ENCODE results near the gene TACR1.
"Not testable (repeated sequence)": the region's sequence is repeated elsewhere in the genome, so short reads cannot be mapped to it uniquely, and the experiment has no call there.

TACR1 gene

DNA sequence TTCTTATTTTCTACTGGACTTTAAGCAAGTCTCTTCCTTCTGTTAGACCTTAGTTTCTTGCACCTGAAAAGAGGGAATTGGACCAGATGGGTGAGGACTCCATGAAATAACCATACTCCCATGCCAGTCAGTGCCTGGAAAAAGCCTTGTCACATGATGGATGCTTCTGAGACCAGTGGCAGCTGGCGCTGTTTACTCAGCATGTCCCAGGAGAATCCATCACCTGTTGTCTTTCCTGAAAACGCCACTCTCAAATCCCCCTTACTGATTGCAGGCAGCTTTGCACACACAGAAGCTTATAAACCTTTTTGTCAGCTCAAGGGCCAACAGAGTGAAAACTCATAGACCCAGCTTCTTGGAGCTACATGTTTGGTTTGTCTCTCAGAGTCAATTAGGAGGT, 123.2 kb downstream of the TACR1 start:
- peak; percentile 99 for DNase-seq

DNA sequence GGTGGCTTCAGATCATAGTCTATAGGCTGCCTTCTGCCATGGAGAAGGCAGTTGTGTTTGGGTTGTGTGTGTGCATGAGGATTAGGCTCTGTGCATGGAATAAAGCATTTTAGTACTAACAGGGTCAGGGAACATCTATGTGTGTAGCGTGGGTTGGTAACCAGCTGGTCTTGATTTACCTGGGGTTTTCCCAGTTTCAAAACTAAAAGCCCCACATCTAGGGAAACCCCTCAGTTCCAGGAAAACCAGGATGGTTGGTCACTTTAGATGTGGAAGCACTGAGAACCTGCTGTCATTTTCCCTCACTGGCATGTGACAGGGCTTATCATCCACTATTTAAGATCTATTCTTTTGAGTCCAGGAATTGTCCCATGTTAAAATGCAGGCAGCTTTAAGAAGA, 124.6 kb downstream of the TACR1 start:
- DNase-seq, result peak; percentile 65

DNA sequence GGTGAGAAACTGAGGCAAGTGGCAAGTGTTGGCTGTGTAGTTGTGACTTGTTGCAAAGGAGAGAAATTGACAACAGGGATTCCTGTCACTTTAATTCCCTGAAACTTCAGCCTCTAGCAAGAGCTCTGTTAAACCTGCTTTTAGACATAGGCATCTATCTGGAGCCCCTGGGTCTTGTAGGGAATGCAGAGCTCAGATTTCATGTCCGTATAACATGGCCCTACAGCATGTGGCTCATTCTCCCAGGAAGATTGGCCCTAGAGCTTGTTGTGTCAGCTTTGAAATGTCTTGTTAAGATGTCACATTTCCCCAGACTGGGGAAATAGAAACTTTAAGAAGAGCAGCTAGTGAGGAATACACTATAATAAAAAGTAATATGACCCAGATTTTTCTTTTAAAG, 125.1 kb downstream of the TACR1 start:
- peak; percentile 14 for DNase-seq

DNA sequence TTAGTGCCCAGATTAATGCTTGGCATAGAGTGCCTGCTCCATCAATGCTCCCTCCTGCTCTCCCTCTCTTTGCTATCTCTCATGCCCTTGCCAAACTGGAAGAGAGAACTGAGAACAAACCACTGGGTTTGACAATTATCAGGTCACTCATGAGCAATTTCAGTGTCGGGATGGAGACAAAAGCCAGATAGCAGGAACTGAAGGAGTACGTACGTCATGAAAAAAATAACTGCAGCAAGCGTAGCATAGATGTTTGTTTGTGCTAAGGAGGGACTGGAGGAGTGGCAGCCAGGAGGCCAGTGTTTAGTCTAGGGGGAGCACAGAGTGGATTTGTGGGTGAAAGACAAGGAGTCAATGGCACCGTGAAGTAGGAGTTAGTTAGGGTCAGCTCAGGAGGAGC, 127.6 kb downstream of the TACR1 start:
- DNase-seq, result no peak

DNA sequence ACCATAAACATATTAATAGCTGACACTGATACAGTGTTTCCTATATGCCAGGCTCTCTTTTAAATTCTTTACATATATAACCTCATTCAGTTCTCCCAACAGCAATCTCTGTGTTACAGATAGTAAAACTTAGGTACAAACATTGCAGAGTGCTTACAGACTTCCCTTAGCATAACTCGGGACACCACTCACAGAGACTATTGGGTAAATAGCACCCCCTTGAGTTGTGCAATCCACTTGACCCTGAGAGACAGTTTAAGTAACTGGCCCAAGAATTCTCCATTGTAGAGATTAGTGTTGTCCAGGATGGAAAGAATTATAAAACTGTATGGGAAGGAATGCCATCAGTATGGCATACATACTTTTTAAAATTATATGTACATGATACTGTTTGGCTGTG, 130.8 kb downstream of the TACR1 start:
- DNase-seq, result no peak

DNA sequence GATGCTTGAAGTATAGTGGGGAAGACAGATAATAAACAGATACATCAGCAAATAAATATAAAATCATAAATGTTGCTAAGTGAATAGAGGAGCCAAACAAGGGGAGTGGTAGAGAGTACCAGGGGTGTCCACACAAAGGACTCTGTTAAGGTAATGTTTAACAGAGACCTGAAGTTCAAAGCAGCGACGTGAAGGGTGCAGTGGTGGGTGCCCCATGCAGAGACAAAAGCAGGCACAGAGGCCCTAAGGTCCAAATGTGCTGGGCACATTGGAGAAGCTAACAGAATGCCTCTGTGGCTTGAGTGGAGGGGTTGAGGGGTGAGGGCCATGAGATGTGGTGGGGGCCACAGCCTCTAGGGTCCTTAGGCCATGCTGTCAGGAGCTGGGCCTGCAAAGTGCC, 131.8 kb downstream of the TACR1 start:
- no peak for DNase-seq

DNA sequence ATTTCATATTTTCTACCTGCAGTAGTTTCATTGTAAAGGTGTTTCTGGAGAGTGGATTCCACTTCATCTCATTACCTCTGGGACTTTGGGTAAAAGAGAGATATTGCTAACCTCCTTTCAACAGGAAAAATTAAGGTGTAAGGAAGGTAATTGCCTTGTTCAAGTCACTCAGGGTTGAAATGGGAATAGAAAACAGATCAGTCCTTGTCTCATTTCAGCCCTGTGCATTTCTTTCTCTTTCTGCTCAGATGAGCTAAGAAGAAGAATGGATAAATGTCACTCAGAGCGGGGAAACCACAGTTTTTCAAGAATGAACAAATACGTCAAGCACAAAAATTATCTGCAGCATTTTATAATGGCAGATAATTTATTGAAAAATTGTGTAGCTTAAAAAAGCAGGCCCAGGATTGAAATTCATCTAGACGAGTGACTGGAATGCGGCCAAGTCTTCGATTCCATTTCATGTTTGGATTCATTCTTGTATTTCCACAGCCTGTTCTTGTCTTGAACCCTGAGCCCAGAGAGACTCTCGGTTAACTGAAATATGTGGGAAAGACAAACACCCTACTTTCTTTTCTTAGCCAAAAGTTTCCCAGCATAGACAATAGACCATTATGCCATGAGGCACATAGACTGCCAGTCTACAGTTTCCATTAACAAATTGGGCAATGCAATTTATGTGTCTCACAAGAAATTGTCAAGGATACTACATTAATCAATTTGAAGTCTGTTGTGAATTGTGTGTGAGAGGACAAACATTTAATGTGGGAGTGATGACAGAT, 133.0 kb downstream of the TACR1 start:
- DNase-seq, result no peak

DNA sequence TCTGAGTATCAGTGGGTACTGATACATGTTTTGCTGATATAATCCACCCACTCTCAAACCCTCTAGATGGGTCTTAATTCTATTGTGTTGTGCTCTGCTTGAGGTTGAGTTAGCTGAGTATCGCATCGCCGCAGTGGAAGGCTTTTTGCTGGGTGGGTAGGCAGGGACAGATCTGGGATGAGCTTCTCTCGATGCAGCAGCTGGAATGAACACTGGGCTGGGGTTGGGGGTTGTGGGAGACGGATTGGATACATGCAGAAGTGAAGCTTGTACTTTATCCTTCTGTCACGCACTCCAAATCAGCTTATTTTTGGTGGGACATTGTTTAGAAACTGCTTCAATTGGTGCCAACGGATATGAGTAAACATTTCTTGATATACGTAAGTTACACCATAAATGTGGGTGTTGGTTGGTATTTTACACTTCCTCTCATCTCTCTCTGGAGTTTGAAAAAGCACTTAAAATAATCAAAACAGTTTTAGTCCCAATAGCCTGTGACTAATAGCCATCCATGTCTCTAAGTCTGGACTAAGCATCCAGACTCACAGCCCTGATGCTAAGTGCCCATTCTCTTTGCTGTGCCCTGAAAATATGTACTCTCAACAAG, 133.8 kb downstream of the TACR1 start:
- peak; percentile 76 for DNase-seq

DNA sequence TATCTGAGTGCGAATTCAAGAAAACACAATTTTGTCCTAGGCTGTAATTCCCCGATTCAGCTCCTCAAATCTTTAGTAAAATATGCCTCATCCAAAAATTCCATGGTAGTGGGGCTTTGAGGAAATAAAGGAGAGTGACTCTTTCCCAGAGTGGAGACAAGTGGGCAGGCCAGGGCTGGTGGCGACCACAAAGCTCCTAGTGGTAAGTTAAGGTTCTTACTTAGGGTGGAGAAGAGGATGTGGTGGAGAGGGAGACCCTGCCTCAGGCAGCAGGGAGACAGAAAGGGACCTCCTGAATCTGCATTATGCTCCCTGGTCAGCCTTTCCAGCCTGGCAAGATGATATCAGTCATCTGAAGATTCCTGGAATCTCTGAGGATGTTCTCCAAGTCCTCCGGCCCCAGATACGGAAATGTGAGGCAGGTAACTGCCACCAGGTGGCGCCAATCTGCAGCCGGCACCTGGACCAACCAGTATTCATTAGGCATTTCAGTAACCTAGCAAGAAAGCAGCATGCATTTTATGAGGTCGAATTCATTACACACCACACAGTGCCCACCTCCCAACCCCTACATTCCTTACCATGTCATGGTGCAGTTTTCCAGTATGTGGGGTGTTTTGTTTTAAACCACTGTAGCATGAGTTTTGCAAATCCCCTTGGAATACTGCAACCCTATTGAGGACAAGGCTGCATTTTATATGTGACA, 134.5 kb downstream of the TACR1 start:
- peak; percentile 69 for DNase-seq

DNA sequence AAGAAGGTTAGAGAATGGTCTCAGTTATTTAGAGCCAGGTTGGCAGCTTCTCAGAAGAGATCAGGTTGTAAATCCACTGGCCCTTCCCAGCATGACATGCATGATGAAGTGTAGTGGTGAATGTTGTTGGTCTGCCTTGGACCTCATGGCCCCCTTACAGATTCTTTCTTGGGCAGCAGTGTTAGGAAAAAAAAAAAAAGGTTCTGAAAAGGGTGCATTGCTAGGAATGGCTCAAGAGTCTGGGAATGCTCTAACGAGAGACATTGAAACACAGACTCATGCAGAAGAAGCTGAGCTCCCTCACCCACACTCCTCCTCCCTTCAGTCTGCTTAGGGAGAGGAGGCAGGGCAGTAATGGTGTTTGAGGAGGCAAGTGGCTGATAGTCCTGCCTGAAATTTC, 135.4 kb downstream of the TACR1 start:
- DNase-seq, result no peak

DNA sequence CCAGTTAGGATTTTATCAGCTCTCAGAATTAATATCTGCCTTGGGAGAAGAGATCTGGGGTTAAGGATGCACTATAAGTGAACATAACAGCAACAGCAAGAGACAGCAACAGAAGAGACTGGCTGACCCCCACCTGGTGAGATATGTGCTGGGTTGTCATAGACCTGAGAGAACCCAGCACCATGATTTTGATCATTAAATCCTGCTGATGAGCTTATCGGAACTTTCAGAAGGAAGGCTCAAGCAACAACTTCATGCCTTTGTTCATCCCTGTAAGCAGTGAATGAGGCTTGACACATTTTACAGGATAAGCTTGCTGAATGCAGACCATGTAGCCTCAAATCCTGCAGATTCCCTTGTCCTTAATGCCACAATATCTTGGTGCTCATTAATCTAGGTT, 140.9 kb downstream of the TACR1 start:
- peak; percentile 17 for DNase-seq

DNA sequence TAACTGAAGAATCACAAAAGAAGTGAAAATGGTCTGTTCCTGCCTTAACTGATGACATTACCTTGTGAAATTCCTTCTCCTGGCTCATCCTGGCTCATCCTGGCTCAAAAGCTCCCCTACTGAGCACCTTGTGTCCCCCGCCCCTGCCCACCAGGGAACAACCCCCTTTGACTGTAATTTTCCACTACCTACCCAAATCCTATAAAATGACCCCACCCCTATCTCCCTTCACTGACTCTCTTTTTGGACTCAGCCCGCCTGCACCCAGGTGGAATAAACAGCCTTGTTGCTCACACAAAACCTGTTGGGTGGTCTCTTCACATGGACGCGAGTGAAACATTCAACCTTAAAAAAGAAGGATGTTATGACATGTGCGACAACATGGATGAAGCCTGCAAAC, 142.2 kb downstream of the TACR1 start:
- not testable (repeated sequence) for DNase-seq

DNA sequence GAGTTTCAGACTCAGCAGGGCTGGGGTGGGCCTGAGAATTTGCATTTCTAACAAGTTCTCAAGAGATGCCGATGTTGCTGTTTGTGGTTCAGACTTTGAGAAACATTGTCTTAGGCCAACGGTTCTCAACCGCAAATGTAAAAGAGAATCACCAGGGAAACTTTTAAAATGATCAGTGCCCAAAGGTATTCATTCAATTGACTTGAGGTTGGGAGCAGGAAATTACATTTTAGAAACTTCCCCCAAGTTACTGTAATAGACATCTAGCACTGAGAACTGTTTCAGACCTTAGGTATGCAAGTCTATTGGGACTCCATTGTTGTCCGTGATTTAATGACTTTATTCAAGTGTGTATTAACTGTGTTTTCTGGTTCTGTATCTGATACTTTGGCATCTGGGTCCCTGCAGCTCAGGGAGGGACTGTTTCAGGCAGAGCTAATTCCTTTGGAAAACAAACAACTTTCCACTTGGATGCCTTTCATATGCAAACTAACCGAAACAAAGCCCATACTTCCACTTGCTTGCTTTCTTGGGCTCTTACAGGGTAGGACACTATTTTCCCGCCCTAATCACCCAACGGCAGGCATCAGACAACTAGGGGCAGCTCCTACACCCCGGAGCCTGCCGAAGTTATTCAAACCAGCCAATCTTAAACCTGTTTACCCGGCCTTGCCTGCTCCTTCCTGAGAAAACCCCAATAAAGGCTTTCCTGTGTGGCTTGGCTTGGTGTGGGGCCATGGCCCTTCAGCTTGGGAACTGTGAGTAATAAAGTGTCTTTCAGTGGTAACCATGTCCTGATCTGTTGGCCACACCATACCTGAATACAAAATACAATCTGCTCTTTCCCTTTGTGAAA, 143.3 kb downstream of the TACR1 start:
- no peak for DNase-seq

DNA sequence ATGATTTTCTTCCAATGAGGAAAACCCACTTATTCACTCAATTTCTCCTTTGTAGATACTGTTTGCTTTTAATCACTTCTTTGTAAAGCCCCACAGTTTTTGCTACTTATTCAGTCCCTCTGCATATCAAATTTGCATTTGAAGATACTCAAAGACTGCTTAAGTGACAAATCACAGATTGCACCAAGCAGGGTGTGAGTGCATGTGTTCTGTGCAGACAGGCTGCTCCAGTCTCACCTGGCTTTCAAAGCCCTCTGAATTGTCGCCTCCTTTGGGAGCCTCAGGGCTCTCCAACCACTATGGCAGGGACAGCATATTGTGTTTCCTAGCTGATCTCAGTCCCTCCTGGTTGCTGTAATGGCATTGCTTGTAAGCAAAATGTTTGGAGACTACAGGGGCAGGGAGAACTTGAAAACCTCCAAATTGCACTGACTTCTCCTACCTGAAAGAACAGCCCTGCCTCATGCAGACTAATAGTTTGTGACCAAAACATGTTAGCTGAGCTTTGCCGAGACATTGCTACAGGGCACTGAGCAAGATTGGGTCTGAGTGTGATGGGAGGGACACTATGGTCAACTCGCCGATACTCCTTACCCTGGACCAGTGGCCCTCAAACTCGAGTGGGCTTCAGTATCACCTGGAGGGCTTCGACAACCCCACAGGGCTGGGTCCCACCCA, 144.0 kb downstream of the TACR1 start:
- DNase-seq, result no peak

DNA sequence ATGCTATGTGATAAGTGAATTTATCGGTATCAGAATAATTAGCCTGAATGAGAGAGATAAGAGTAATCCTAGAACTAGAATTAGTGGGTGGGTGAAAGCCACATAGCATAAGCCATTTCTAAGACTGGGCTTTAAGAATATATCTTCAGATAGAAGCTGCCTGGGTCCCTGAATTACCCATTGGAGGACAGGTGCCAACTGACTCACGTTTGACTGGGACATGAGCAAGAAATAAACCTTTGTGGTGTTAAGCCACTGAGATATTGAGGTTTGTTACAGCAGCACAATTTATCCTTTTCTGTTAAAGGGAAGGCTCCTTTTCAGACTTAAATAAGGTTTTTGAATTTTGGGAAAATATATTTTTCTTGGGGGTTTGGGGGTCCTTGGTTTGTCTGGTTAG, 145.0 kb downstream of the TACR1 start:
- no peak for DNase-seq

DNA sequence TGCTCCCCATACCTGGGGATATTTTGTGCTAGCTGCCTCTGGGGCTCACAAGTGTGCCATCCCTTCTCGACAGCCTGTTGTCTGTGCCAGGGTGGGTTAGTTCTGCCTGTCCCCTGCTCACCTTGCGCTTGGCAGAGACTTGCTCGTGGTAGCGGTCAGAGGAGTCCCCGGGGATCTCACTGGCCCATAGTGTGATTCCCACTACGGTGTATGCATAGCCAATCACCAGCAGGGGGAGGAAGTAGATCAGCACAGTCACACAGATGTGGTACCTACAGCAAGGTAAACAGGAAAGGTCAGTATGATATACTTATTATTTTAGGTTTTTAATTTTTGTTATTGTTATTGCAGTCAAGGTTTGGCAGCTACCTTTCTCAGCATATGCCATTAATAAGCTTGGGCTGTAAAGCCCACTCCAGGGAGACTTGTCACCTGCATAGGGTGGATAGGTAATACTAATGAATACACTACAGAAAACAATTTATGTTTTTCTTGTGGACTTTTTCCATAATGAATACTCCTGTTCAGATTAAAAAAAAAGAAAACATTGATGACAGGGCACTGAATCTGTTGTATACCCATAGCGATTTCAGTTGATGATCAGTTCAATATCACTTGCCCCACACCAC, 145.7 kb downstream of the TACR1 start:
- peak; percentile 76 for DNase-seq

DNA sequence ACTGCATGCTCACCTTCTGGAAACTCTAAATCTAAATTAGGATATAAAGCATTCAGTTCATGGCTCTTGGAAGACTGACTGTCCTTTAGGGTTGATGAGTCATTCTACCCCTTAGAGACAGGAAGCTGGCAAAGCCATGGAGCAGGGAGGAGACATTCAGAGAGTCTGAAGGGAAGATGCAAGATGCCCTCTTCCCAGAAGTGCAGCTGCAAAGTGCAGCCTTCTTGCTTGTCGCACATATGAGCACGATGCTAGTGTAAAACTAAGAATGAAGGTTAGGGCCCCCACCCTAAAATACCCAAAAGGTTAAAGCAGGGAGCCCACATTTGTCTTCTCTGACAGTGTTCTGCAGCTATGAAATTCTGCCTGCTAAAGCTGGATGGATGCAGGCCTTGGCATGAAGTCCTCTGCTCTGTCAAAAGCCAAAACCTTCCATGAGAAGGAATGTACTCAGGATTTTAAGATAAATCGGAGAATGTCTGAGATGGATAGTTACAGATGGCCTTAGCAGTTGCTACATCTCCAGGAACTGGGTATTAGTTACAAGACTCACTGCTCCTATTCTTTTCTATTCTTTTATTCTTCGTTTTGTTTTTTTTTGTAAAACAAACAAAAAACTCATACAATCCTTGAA, 151.2 kb downstream of the TACR1 start:
- DNase-seq, result no peak

DNA sequence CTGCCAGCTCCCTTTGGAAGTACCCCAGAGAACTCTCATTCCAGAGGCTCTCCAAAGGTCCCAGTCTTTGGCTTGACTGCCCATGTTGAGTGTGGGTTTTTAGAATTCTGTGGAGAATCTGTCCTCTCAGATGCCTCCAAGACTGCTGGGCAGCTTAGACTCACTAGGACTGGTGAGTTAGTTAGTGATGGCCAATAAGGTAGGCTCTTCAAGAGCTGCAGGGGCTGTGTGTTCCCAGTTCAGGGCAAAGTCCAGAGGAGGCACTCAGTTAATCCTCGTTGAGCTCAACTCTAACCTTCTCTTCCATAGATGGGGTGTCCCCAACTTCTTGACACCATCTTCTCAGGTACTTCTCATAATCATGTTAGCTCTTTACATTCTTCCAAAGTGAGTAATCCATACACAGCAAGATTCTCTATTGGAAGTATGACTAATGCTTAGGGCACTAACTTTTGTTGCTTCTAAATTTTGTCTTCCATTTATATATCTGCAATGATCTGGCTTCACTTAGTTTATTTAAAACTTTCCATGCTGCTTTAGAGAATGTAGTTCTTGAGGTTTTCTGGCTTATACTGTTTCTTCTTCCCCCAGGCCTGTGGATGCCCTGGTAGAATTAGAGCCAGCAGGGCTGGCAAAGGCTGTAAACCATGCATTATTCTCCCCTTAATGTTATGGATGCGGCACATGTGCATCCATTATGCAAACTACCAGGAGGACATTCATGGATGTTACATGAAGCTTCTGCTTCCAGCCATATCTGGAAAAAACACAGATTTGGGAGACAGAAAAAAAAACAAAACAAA, 151.9 kb downstream of the TACR1 start:
- DNase-seq, result no peak

DNA sequence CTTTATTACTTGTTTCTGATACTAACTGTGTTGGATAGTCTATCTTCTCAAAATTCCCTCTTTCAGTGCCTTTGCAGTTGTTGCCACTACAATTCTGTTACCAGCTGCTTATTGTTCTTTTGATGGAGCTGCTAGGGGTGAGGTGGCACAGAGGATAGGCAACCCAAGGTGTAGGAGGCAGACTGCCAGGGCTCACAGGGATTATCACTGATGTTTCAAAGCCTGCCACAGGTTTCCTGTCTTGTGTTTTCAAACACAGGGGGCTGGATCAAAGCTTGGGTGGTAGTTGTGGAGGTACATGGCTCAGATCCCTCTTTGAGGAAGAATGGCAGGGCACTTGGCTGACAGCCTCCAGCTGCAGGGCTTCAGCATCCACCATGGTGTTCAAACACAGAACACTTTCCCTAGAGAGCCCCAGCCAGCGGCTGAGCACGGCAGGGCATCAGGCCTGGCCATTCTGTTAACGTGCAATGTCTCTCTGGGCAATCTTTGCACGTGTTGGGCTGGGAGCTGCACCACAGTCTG, 153.7 kb downstream of the TACR1 start:
- DNase-seq, result no peak

DNA sequence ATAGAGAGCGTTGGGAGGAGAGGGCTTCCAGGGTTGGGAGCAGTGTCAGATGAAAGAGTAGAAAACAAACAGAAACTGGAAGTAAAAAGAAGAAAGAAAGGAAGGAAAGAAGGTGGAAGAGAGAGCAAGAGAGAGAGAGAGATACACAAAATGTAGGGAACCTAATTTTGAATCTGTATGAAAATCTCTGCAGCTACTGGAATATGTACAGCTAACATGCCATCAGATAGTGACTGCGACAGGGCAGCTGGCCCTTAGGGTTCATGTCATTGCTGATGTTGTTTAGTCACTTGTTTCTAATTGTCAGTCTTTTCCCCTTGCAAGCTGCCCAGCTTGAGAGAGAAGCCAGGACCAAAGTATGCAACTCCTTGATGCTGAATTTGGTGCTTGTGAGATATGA, 155.0 kb downstream of the TACR1 start:
- no peak for DNase-seq

DNA sequence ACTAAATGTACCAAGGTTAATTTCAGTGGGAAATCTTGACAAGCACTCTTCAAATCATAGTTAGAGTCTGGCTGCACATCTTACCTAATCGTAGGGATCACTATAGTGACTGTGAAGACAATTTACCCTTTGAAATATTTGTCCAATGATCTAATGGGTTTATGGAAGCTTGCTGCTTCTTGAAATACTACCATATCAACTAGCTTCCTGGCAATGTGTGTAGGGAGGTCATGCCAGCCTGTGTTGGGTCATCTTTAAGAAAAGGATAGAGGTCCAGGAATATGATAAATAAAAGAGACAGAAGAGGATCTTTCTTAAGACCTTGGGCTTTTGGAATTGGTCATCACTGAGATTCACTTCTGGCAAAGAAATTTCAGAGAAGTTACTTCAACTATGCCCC, 156.5 kb downstream of the TACR1 start:
- no peak for DNase-seq

All from NCI-H82 (cell line).